ENCODE measurements around the gene LEKR1.
"Not testable (repeated sequence)": the region's sequence is repeated elsewhere in the genome, so short reads cannot be mapped to it uniquely, and the experiment has no call there.

LEKR1 gene

GRCh38 chr3:156792536-156792935, 33.6 kb upstream of the LEKR1 start:
- WGBS (ENCODE audit: insufficient coverage, insufficient read length), result no CpG with 5 or more reads among the region's 3 CpGs
- Histone ChIP-seq H3K9me3 (ENCODE audit: control insufficient read depth, insufficient read depth, low read length) (no peaks in the 10 kb centered on the region), H3K36me3 (ENCODE audit: control insufficient read depth, insufficient read depth, low read length) (no peaks in the 10 kb centered on the region), H3K27me3 (ENCODE audit: control insufficient read depth, insufficient read depth, low read length) (no peaks in the 10 kb centered on the region), H3K4me3 (ENCODE audit: low read length) (no peak overlapping the region), H3K27ac (ENCODE audit: low read length) (no peak overlapping the region), H3K4me1 (ENCODE audit: control insufficient read depth, insufficient read depth, low read length) (no peaks in the 10 kb centered on the region)
- DNase-seq (ENCODE audit: low read depth, low spot score), result no peak

DNA sequence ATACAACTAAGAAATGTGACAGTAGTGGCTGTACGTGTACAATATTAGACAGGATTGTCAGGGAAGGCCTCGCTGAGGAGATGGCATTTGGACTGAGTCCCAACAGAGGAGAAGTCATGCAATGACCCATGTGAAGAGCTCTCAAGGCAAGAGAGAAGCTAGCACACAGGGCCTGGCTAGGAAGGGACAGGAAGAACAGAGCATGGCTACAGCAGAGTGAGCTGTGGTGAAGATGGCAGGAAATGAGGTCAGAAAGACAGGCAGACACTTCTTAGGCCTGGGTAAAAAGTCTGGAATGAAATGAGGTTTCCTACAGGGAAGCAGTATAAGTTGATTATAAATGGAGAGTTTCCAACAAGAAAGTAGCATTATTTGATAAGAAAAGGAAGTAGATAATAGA, 33.2 kb upstream of the LEKR1 start:
- WGBS (ENCODE audit: insufficient coverage, insufficient read length), result no CpG with 5 or more reads among the region's 2 CpGs
- no peaks in the 10 kb centered on the region for H3K36me3 ChIP-seq (ENCODE audit: control insufficient read depth, insufficient read depth, low read length)
- no peaks in the 10 kb centered on the region for H3K9me3 ChIP-seq (ENCODE audit: control insufficient read depth, insufficient read depth, low read length)
- no peak overlapping the region for H3K4me3 ChIP-seq (ENCODE audit: low read length)
- no peaks in the 10 kb centered on the region for H3K4me1 ChIP-seq (ENCODE audit: control insufficient read depth, insufficient read depth, low read length)
- DNase-seq (ENCODE audit: low read depth, low spot score), result no peak
- no peak overlapping the region for H3K27ac ChIP-seq (ENCODE audit: low read length)
- no peaks in the 10 kb centered on the region for H3K27me3 ChIP-seq (ENCODE audit: control insufficient read depth, insufficient read depth, low read length)

DNA sequence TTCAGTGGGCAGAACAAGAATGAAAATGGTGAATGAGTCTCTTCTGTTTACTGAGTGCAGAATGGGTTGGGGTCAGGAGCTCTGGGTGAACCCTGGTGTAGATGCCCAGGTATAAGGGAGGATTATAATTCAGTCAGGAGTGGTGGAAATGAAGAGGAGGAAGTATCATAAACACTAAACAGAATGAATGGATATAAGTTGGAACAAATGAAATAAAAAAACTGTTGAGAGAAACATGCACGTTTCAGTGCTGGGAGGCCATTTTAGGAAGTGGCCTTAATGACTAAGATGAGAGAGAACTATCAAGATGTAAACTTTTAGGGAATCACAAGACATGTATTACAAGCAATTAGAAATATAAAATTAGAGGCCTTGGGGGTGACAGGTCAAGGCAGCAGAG, 32.8 kb upstream of the LEKR1 start:
- WGBS (ENCODE audit: insufficient coverage, insufficient read length), result no CpG with 5 or more reads among the region's 1 CpG
- H3K36me3 ChIP-seq (ENCODE audit: control insufficient read depth, insufficient read depth, low read length), result no peaks in the 10 kb centered on the region
- H3K9me3 ChIP-seq (ENCODE audit: control insufficient read depth, insufficient read depth, low read length), result no peaks in the 10 kb centered on the region
- H3K27me3 ChIP-seq (ENCODE audit: control insufficient read depth, insufficient read depth, low read length), result no peaks in the 10 kb centered on the region
- H3K27ac ChIP-seq (ENCODE audit: low read length), result no peak overlapping the region
- no peaks in the 10 kb centered on the region for H3K4me1 ChIP-seq (ENCODE audit: control insufficient read depth, insufficient read depth, low read length)
- no peak for DNase-seq (ENCODE audit: low read depth, low spot score)
- no peak overlapping the region for H3K4me3 ChIP-seq (ENCODE audit: low read length)

DNA sequence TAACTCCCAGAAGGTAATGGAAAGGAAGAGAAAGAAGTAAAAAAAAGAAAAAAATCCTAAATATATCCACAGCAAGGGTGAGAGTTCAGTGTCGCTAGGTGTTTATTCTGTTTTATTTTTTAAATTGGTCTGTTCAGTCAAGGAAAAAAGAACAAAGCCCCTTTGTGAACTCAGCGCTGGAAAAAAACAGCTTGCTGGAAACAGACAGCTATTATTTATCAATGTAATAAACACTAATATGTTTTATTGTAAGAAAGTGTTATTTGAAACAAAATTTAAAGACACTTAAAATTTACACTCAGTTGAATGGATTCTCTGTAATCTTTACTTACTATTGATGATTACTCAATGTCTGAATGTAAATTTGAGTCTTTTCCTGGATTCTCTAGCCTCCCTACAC, 32.3 kb upstream of the LEKR1 start:
- no CpG with 5 or more reads among the region's 2 CpGs for WGBS (ENCODE audit: insufficient coverage, insufficient read length)
- H3K9me3 ChIP-seq (ENCODE audit: control insufficient read depth, insufficient read depth, low read length), result no peaks in the 10 kb centered on the region
- no peaks in the 10 kb centered on the region for H3K36me3 ChIP-seq (ENCODE audit: control insufficient read depth, insufficient read depth, low read length)
- no peaks in the 10 kb centered on the region for H3K27me3 ChIP-seq (ENCODE audit: control insufficient read depth, insufficient read depth, low read length)
- no peak overlapping the region for H3K4me3 ChIP-seq (ENCODE audit: low read length)
- no peak for DNase-seq (ENCODE audit: low read depth, low spot score)
- H3K4me1 ChIP-seq (ENCODE audit: control insufficient read depth, insufficient read depth, low read length), result no peaks in the 10 kb centered on the region
- no peak overlapping the region for H3K27ac ChIP-seq (ENCODE audit: low read length)

- no peaks in the 10 kb centered on the region for H3K4me1 ChIP-seq (ENCODE audit: control insufficient read depth, insufficient read depth, low read length)
- DNase-seq (ENCODE audit: low read depth, low spot score), result no peak
- no peaks in the 10 kb centered on the region for H3K27me3 ChIP-seq (ENCODE audit: control insufficient read depth, insufficient read depth, low read length)
- no peak overlapping the region for H3K4me3 ChIP-seq (ENCODE audit: low read length)
- no peaks in the 10 kb centered on the region for H3K9me3 ChIP-seq (ENCODE audit: control insufficient read depth, insufficient read depth, low read length)
- no peaks in the 10 kb centered on the region for H3K36me3 ChIP-seq (ENCODE audit: control insufficient read depth, insufficient read depth, low read length)
- no peak overlapping the region for H3K27ac ChIP-seq (ENCODE audit: low read length)
Measured at GRCh38 chr3:156795890-156796481, 30.2 kb upstream of the LEKR1 start.

GRCh38 chr3:156797368-156797767, 28.8 kb upstream of the LEKR1 start:
- Histone ChIP-seq H3K9me3 (ENCODE audit: control insufficient read depth, insufficient read depth, low read length) (no peaks in the 10 kb centered on the region), H3K4me1 (ENCODE audit: control insufficient read depth, insufficient read depth, low read length) (no peaks in the 10 kb centered on the region), H3K36me3 (ENCODE audit: control insufficient read depth, insufficient read depth, low read length) (no peaks in the 10 kb centered on the region), H3K27ac (ENCODE audit: low read length) (no peak overlapping the region), H3K4me3 (ENCODE audit: low read length) (no peak overlapping the region), H3K27me3 (ENCODE audit: control insufficient read depth, insufficient read depth, low read length) (no peaks in the 10 kb centered on the region)
- no CpG with 5 or more reads among the region's 1 CpG for WGBS (ENCODE audit: insufficient coverage, insufficient read length)
- DNase-seq (ENCODE audit: low read depth, low spot score), result no peak

DNA sequence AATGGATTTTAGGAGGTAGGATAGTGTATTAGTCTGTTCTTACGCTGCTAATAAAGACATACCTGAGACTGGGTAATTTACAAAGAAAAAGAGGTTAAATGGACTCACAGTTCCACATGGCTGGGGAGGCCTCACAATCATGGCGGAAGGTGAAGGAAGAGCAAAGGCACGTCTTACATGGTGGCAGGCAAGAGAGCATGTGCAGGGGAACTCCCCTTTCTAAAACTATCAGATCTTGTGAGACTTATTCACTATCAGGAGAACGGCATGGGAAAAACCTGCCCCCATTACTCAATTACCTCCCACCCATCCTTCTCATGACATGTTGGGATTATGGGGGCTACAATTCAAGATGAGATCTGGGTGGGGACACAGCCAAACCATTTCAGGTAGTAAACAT, 25.9 kb upstream of the LEKR1 start:
- not testable (repeated sequence) for H3K36me3 ChIP-seq (ENCODE audit: control insufficient read depth, insufficient read depth, low read length); H3K27me3 ChIP-seq (ENCODE audit: control insufficient read depth, insufficient read depth, low read length); H3K4me3 ChIP-seq (ENCODE audit: low read length); H3K4me1 ChIP-seq (ENCODE audit: control insufficient read depth, insufficient read depth, low read length); H3K27ac ChIP-seq (ENCODE audit: low read length); DNase-seq (ENCODE audit: low read depth, low spot score); H3K9me3 ChIP-seq (ENCODE audit: control insufficient read depth, insufficient read depth, low read length)
- 100% methylated on average over 1 of the region's 4 CpGs for WGBS (ENCODE audit: insufficient coverage, insufficient read length)

GRCh38 chr3:156801746-156802145, 24.4 kb upstream of the LEKR1 start:
- WGBS (ENCODE audit: insufficient coverage, insufficient read length), result no CpG with 5 or more reads among the region's 2 CpGs
- H3K27ac ChIP-seq (ENCODE audit: low read length), result no peak overlapping the region
- no peaks in the 10 kb centered on the region for H3K27me3 ChIP-seq (ENCODE audit: control insufficient read depth, insufficient read depth, low read length)
- no peaks in the 10 kb centered on the region for H3K36me3 ChIP-seq (ENCODE audit: control insufficient read depth, insufficient read depth, low read length)
- DNase-seq (ENCODE audit: low read depth, low spot score), result no peak
- H3K4me3 ChIP-seq (ENCODE audit: low read length), result no peak overlapping the region
- H3K9me3 ChIP-seq (ENCODE audit: control insufficient read depth, insufficient read depth, low read length), result no peaks in the 10 kb centered on the region
- H3K4me1 ChIP-seq (ENCODE audit: control insufficient read depth, insufficient read depth, low read length), result no peaks in the 10 kb centered on the region

- Histone ChIP-seq H3K4me1 (ENCODE audit: control insufficient read depth, insufficient read depth, low read length) (no peaks in the 10 kb centered on the region), H3K27ac (ENCODE audit: low read length) (no peak overlapping the region), H3K9me3 (ENCODE audit: control insufficient read depth, insufficient read depth, low read length) (no peaks in the 10 kb centered on the region), H3K4me3 (ENCODE audit: low read length) (no peak overlapping the region), H3K27me3 (ENCODE audit: control insufficient read depth, insufficient read depth, low read length) (no peaks in the 10 kb centered on the region), H3K36me3 (ENCODE audit: control insufficient read depth, insufficient read depth, low read length) (no peaks in the 10 kb centered on the region)
- no peak for DNase-seq (ENCODE audit: low read depth, low spot score)
Measured at GRCh38 chr3:156802821-156803606, 23.1 kb upstream of the LEKR1 start.

GRCh38 chr3:156803952-156804741, 22.0 kb upstream of the LEKR1 start:
- no peak for DNase-seq (ENCODE audit: low read depth, low spot score)
- H3K27ac ChIP-seq (ENCODE audit: low read length), result no peak overlapping the region
- H3K27me3 ChIP-seq (ENCODE audit: control insufficient read depth, insufficient read depth, low read length), result no peaks in the 10 kb centered on the region
- no peak overlapping the region for H3K4me3 ChIP-seq (ENCODE audit: low read length)
- no peaks in the 10 kb centered on the region for H3K9me3 ChIP-seq (ENCODE audit: control insufficient read depth, insufficient read depth, low read length)
- H3K4me1 ChIP-seq (ENCODE audit: control insufficient read depth, insufficient read depth, low read length), result no peaks in the 10 kb centered on the region
- no CpG with 5 or more reads among the region's 1 CpG for WGBS (ENCODE audit: insufficient coverage, insufficient read length)
- H3K36me3 ChIP-seq (ENCODE audit: control insufficient read depth, insufficient read depth, low read length), result no peaks in the 10 kb centered on the region

Measured in iPS DF 6.9 (cell line).